Measurements from ENCODE around the gene PNPLA1. TPM values are rescaled to one million over a fixed set of nuclear protein-coding genes. Genes with fewer than 3 reads are reported as not detected.

PNPLA1 gene
- polyA plus RNA-seq, 1 donor (not counting 4 experiments of a cell fraction or from before 2014, with no cell fraction given) = 0.14 TPM

GRCh38 chr6:36327919-36328236 lies 58.0 kb downstream of the PNPLA1 start:
- no peak overlapping the region for H3K9ac ChIP-seq (ENCODE audit: control insufficient read depth, extremely low read depth, insufficient read depth, low read length)
- no peak for DNase-seq (ENCODE audit: low read depth, low spot score)
- H3K4me1 ChIP-seq (ENCODE audit: control insufficient read depth, extremely low read depth, insufficient read depth, low read length) = no peaks in the 10 kb centered on the region
- peaks cover 30% of the 10 kb centered on the region for H3K27me3 ChIP-seq (ENCODE audit: control insufficient read depth, extremely low read depth, insufficient read depth, low read length)
- dilution Hi-C loops (cut with MboI; ENCODE audit: extremely low pct_ligation_motif_present, low sequenced_read_pairs) = no loop called here
- H3K27ac ChIP-seq (ENCODE audit: control insufficient read depth, insufficient read depth, low read length) = no peak overlapping the region
- no peak for TF ChIP-seq CTCF (optimal IDR thresholded peaks at IDR 0.05 in 1 of 3, IDR thresholded peaks at IDR 0.05 in 1 of 3, conservative IDR thresholded peaks at IDR 0.05 in 1 of 3; ENCODE audit: extremely low read depth in 1 of 3, insufficient read depth in 2 of 3, low read length in 3 of 3)
- no peak for TF ChIP-seq EZH2 (IDR thresholded peaks at IDR 0.05; ENCODE audit: low read length)
- no peaks in the 10 kb centered on the region for H4K20me1 ChIP-seq (ENCODE audit: control insufficient read depth, extremely low read depth, insufficient read depth, low read length)
- no peaks in the 10 kb centered on the region for H3K9me1 ChIP-seq (ENCODE audit: control insufficient read depth, extremely low read depth, insufficient read depth, low read length)
- no peaks in the 10 kb centered on the region for H3K79me2 ChIP-seq (ENCODE audit: control insufficient read depth, insufficient read depth, low read length)
- no peaks in the 10 kb centered on the region for H3K9me3 ChIP-seq (ENCODE audit: control insufficient read depth, low read depth, low read length)
- no peak overlapping the region for H3K4me3 ChIP-seq (ENCODE audit: control insufficient read depth in 2 of 3, extremely low read depth in 1 of 3, insufficient read depth in 2 of 3, low read depth in 1 of 3, low read length in 3 of 3)
- H2AFZ ChIP-seq (ENCODE audit: control insufficient read depth, low read length) = no peak overlapping the region
- H3K36me3 ChIP-seq (ENCODE audit: control insufficient read depth in 2 of 2, extremely low read depth in 1 of 2, insufficient read depth in 2 of 2, low read length in 2 of 2) = no peaks in the 10 kb centered on the region
- H3K4me2 ChIP-seq (ENCODE audit: control insufficient read depth, extremely low read depth, insufficient read depth, low read depth, low read length) = no peak overlapping the region
- FAIRE-seq = no peak

- FAIRE-seq = no peak
- Histone ChIP-seq H3K9me1 (ENCODE audit: control insufficient read depth, extremely low read depth, insufficient read depth, low read length) (no peaks in the 10 kb centered on the region), H3K27me3 (ENCODE audit: control insufficient read depth, extremely low read depth, insufficient read depth, low read length) (peaks cover 37% of the 10 kb centered on the region), H3K27ac (ENCODE audit: control insufficient read depth, insufficient read depth, low read length) (no peak overlapping the region), H3K4me1 (ENCODE audit: control insufficient read depth, extremely low read depth, insufficient read depth, low read length) (no peaks in the 10 kb centered on the region), H2AFZ (ENCODE audit: control insufficient read depth, low read length) (no peak overlapping the region), H3K4me3 (ENCODE audit: control insufficient read depth in 2 of 3, extremely low read depth in 1 of 3, insufficient read depth in 2 of 3, low read depth in 1 of 3, low read length in 3 of 3) (no peak overlapping the region), H3K79me2 (ENCODE audit: control insufficient read depth, insufficient read depth, low read length) (no peaks in the 10 kb centered on the region), H4K20me1 (ENCODE audit: control insufficient read depth, extremely low read depth, insufficient read depth, low read length) (no peaks in the 10 kb centered on the region), H3K9me3 (ENCODE audit: control insufficient read depth, low read depth, low read length) (no peaks in the 10 kb centered on the region), H3K36me3 (ENCODE audit: control insufficient read depth in 2 of 2, extremely low read depth in 1 of 2, insufficient read depth in 2 of 2, low read length in 2 of 2) (no peaks in the 10 kb centered on the region), H3K4me2 (ENCODE audit: control insufficient read depth, extremely low read depth, insufficient read depth, low read depth, low read length) (no peak overlapping the region), H3K9ac (ENCODE audit: control insufficient read depth, extremely low read depth, insufficient read depth, low read length) (no peak overlapping the region)
- no peak for DNase-seq (ENCODE audit: low read depth, low spot score)
- dilution Hi-C loops (cut with MboI; ENCODE audit: extremely low pct_ligation_motif_present, low sequenced_read_pairs) = no loop called here
- TF ChIP-seq EZH2 (IDR thresholded peaks at IDR 0.05; ENCODE audit: low read length) (no peak), CTCF (optimal IDR thresholded peaks at IDR 0.05 in 1 of 3, IDR thresholded peaks at IDR 0.05 in 1 of 3, conservative IDR thresholded peaks at IDR 0.05 in 1 of 3; ENCODE audit: extremely low read depth in 1 of 3, insufficient read depth in 2 of 3, low read length in 3 of 3) (no peak)
These were observed 58.7 kb downstream of the PNPLA1 start for GRCh38 chr6:36328600-36328999.

Measured in keratinocyte (primary cell).